Measurements from ENCODE around the gene RNASE8.

Gene RNASE8

GRCh38 chr14:21042918-21043317 is 14.7 kb upstream of the RNASE8 start:
- Histone ChIP-seq H3K36me3 (no peaks in the 10 kb centered on the region), H3K9me3 (no peaks in the 10 kb centered on the region), H3K4me3 (ENCODE audit: low read depth in 1 of 2, low read length in 1 of 2) (no peak overlapping the region), H3K4me1 (ENCODE audit: control insufficient read depth in 1 of 2, insufficient read depth in 1 of 2, low read depth in 1 of 2, low read length in 1 of 2) (no peaks in the 10 kb centered on the region), H3K27ac (no peak overlapping the region), H3K27me3 (peaks cover 37% of the 10 kb centered on the region)
- no peak for TF ChIP-seq CTCF (IDR thresholded peaks at IDR 0.05)

- Histone ChIP-seq H3K4me1 (ENCODE audit: control insufficient read depth in 1 of 2, insufficient read depth in 1 of 2, low read depth in 1 of 2, low read length in 1 of 2) (no peaks in the 10 kb centered on the region), H3K9me3 (no peaks in the 10 kb centered on the region), H3K27me3 (peaks cover 37% of the 10 kb centered on the region), H3K36me3 (no peaks in the 10 kb centered on the region), H3K27ac (no peak overlapping the region), H3K4me3 (ENCODE audit: low read depth in 1 of 2, low read length in 1 of 2) (no peak overlapping the region)
- no peak for TF ChIP-seq CTCF (IDR thresholded peaks at IDR 0.05)
These were observed 14.1 kb upstream of the RNASE8 start for GRCh38 chr14:21043387-21043973.

DNA sequence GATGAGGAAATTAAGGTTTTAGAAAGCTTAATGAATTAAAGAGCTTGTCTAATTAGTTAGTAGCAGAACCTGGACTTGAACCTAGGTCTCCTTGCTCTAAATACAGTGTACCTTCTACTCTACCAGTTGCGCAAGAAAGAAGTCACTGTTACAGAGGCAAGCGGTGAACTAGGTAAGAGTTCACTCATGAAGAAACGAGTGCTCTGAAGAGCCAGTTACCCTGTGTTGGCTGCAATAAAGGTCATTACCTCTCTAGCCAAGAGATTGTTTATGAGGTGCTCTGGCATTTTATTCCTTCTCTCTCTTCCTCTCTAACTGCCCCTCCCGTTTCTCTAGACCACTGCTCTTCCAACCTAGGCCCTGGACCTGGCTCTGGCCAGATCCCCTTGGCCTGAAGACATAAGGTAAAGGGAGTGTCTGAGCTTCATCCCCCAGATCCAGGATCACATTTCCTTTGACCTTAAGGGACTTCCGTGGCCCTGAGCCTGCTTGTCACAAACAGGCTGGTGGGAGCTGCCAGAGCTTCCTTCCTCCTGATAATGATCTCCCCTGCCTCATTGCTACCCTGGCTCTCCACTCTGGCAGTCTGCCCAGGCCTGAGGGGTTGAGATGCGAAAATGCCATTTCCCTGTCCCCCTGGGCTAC is 13.5 kb upstream of the RNASE8 start:
- Histone ChIP-seq H3K9me3 (no peaks in the 10 kb centered on the region), H3K4me1 (ENCODE audit: control insufficient read depth in 1 of 2, insufficient read depth in 1 of 2, low read depth in 1 of 2, low read length in 1 of 2) (no peaks in the 10 kb centered on the region), H3K36me3 (no peaks in the 10 kb centered on the region), H3K4me3 (ENCODE audit: low read depth in 1 of 2, low read length in 1 of 2) (no peak overlapping the region), H3K27ac (no peak overlapping the region), H3K27me3 (peaks cover 37% of the 10 kb centered on the region)
- no peak for TF ChIP-seq CTCF (IDR thresholded peaks at IDR 0.05)

- TF ChIP-seq CTCF (IDR thresholded peaks at IDR 0.05) = no peak
- Histone ChIP-seq H3K4me1 (ENCODE audit: control insufficient read depth in 1 of 2, insufficient read depth in 1 of 2, low read depth in 1 of 2, low read length in 1 of 2) (no peaks in the 10 kb centered on the region), H3K36me3 (no peaks in the 10 kb centered on the region), H3K4me3 (ENCODE audit: low read depth in 1 of 2, low read length in 1 of 2) (no peak overlapping the region), H3K27me3 (peaks cover 26% of the 10 kb centered on the region), H3K9me3 (no peaks in the 10 kb centered on the region), H3K27ac (no peak overlapping the region)
These were observed 10.2 kb upstream of the RNASE8 start for GRCh38 chr14:21047378-21047781.

GRCh38 chr14:21048638-21049037 is 9.0 kb upstream of the RNASE8 start:
- no peak for TF ChIP-seq CTCF (IDR thresholded peaks at IDR 0.05)
- Histone ChIP-seq H3K36me3 (no peaks in the 10 kb centered on the region), H3K4me1 (ENCODE audit: control insufficient read depth in 1 of 2, insufficient read depth in 1 of 2, low read depth in 1 of 2, low read length in 1 of 2) (no peaks in the 10 kb centered on the region), H3K27ac (no peak overlapping the region), H3K4me3 (ENCODE audit: low read depth in 1 of 2, low read length in 1 of 2) (no peak overlapping the region), H3K9me3 (no peaks in the 10 kb centered on the region), H3K27me3 (peaks cover 16% of the 10 kb centered on the region)

All from neutrophil (primary cell).